Cardiac muscle cell (in vitro differentiated cells and primary cell): ENCODE results near the gene EDC3. TPM values are rescaled to one million over a fixed set of nuclear protein-coding genes. Genes with fewer than 3 reads are reported as not detected.

ENCODE experiments used
- DNase-seq, 2 donors: peaks; one replicate each; pipeline versions ENCODE4 v3.0.0 to v3.0.0-alpha.2; 2010 to 2017; ENCODE audit warnings: low read depth in 1 of 2, low spot score in 1 of 2
- H3K27ac ChIP-seq: fragments of 200-600 bp; sonication (generic); 2 replicates; pipeline ENCODE4 v1.5.1; 2016
- H3K27me3 ChIP-seq: fragments of 200-600 bp; sonication (generic); 2 replicates; pipeline ENCODE4 v1.6.0; 2016; ENCODE audit warnings: control low read depth
- H3K36me3 ChIP-seq: fragments of 200-600 bp; sonication (generic); 2 replicates; pipeline ENCODE4 v1.5.1; 2016; ENCODE audit warnings: control low read depth
- H3K4me1 ChIP-seq: fragments of 200-600 bp; sonication (generic); 2 replicates; pipeline ENCODE4 v1.8.1; 2017; ENCODE audit warnings: low read depth, mild to moderate bottlenecking, mixed run types
- H3K4me3 ChIP-seq: fragments of 200-600 bp; sonication (generic); 2 replicates; pipeline ENCODE4 v1.5.1; 2016; ENCODE audit warnings: mild to moderate bottlenecking
- H3K9me3 ChIP-seq: fragments of 200-600 bp; sonication (generic); 2 replicates; pipeline ENCODE4 v1.5.1; 2017; ENCODE audit warnings: low read depth, mild to moderate bottlenecking, control low read depth
- CTCF ChIP-seq: IDR thresholded peaks from 2 replicates; pipeline ENCODE4 v1.5.1; 2012; ENCODE audit warnings: low read depth, mild to moderate bottlenecking, low read length
- polyA plus RNA-seq: library from polyadenylated mRNA; unstranded; fragments of >200 nt; fragmentation: Nextera tagmentation; extraction: Ambion mirVana; gene quantifications from 2 replicates; pipeline ENCODE4 v1.2.1, GENCODE V29; 2016
- total RNA-seq: library from RNA; depleted of rRNA; stranded (reverse); fragments of >200 nt; gene quantifications from 2 replicates; pipeline ENCODE4 v1.2.3, GENCODE V29; 2016

Gene EDC3
- total and polyA plus RNA-seq, 2 experiments from 2014 or later, result 17.6 to 25.2 TPM

DNA sequence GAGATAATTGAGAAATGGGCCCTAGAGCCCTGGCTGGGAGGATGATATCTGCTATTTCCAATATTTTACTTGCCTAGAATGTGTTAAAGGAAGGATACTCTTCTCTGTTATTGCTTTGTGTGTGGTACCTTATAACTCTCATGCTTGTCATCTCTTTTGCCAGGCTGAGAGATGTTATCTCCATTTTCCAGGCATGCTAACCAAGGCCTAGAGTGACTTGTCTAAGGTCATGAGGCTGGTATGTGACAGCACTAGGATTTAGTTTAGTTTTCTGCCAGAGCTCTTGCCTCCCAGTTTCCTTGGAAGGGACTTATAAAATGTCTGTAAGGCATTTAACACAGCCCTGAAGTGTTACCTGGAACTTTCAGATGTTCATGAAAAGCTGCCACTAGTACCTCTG is 78.8 kb downstream of the EDC3 start:
- TF ChIP-seq CTCF, result no peak
- H3K36me3 ChIP-seq, result peaks cover 25% of the 10 kb centered on the region
- DNase-seq, result no peak
- no peaks in the 10 kb centered on the region for H3K27me3 ChIP-seq
- H3K4me3 ChIP-seq, result peak overlapping the region; percentile 94
- peak overlapping the region; percentile 97 for H3K27ac ChIP-seq
- no peaks in the 10 kb centered on the region for H3K9me3 ChIP-seq
- H3K4me1 ChIP-seq, result peaks cover 11% of the 10 kb centered on the region

DNA sequence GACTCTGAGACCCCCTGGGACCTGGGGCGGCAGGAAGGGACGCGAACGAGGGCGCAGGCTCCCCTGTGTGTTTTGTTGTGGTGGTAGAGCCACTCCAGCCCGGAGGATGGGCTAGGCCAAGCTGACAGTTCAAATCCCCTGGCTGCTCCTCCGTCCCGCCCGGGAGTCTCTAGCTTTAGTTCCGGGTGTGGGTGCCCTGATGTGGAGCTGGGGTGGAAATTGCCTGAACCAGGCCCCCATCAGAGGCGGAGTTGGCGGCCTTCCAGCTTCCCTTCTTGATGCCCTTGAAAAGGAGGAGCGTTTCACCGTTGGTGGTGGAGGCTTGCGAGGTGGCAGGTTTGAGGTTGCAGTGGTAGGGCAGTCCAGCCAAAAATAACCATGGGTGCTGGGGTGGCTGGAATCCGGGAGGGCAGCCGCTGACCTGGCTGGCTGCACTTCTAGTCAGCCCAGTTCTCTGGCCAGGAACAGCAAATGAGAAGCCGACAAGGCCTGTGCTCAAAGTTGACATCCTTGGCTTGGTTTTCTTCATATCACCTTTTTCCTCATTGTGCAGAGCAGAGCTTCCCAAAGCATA is 79.4 kb downstream of the EDC3 start:
- peak; percentile 70 to 73 for DNase-seq
- Histone ChIP-seq H3K27me3 (no peaks in the 10 kb centered on the region), H3K27ac (peak overlapping the region; percentile 97), H3K36me3 (peaks cover 19% of the 10 kb centered on the region), H3K9me3 (no peaks in the 10 kb centered on the region), H3K4me3 (peak overlapping the region; percentile 94), H3K4me1 (peaks cover 11% of the 10 kb centered on the region)
- TF ChIP-seq CTCF, result no peak

GRCh38 chr15:74615508-74616365 is 80.1 kb downstream of the EDC3 start, which contains the start of gene CLK3:
Gene CLK3 (plus strand): TSS chr15:74615836. CDS start chr15:74619197, 3,361 bp downstream.
- peak within 1 kb of the TSS; percentile 97 for H3K27ac ChIP-seq
- TF ChIP-seq CTCF, result no peak
- peak within 1 kb of the TSS; percentile 94 for H3K4me3 ChIP-seq
- peaks cover 15% of the 10 kb centered on the region for H3K36me3 ChIP-seq
- H3K9me3 ChIP-seq, result no peaks in the 10 kb centered on the region
- H3K4me1 ChIP-seq, result peaks cover 14% of the 10 kb centered on the region
- H3K27me3 ChIP-seq, result no peaks in the 10 kb centered on the region
- DNase-seq, result peak; percentile 96 to 98

DNA sequence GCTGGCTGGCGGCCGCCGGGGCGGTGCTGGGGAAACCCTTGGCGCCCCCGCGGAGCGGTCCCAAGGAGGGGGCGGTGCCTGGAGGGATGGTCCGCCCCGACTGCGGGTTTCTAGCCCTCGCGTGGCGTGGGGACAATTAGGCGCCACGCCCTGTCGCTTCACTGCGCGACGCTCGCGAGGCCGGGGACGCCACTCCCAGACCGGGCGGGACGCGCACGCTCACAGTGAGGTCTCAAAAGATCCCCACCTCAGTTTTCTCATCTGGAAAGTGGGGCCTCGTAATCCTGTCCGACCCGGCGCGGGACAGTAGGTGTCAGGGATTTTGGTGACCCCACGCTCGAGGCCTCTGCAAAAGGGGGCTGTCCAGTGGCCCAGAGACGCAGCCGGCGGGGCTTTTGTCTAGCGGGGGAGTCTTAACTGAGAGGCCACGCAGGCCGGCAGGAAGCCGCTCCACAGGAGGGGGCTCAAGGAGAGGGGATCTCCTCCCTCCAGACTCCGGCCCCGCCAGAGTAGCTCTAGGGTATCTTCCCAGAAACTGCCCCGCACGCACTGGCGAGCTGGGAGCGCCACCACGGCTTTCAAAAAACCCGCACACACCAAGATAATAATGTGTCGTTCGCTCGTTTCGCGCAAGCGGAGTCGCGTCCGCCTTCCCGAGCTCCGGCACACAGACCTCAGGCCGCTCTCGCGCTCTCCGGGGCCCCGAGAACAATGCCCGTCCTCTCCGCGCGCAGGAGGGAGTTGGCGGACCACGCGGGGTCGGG is 80.9 kb downstream of the EDC3 start:
- H3K27ac ChIP-seq, result peak overlapping the region; percentile 97
- no peak for TF ChIP-seq CTCF
- no peaks in the 10 kb centered on the region for H3K9me3 ChIP-seq
- H3K4me3 ChIP-seq, result peak overlapping the region; percentile 94
- peaks cover 7% of the 10 kb centered on the region for H3K36me3 ChIP-seq
- no peaks in the 10 kb centered on the region for H3K27me3 ChIP-seq
- peaks cover 22% of the 10 kb centered on the region for H3K4me1 ChIP-seq
- peak; percentile 84 to 86 for DNase-seq

DNA sequence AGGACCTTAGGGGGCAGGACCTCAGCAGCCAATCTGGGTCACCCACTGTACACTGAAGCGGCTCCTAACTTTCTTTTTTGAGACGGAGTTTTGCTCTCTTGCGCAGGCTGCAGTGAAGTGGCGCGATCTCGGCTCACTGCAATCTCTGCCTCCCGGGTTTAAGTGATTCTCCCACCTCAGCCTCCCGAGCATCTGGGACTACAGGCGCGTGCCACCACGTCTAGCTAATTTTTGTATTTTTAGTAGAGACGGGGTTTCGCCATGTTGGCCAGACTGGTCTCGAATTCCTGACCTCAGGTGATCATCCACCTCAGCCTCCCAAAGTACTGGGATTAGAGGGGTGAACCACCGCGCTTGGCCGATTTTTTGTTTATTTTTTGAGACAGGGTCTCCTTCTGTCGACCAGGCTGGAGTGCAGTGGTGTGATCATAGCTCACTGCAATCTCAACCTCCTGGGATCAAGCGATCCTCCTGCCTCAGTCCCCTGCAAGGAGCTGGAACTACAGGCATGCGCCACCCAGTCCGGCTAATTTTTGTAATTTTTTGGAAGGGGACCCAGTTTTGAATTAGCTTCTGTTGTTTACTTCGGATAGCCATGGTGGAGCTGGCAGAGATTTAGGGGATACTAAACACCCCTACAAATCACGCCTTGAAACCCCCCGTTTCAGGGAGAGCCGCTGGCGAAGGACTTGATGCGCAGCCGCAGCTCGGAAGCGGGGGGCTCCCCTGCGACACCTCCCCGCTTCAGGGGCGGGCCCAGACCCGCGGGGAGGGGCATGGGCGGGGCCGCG is 81.7 kb downstream of the EDC3 start:
- Histone ChIP-seq H3K27ac (peak overlapping the region; percentile 58), H3K36me3 (no peaks in the 10 kb centered on the region), H3K9me3 (no peaks in the 10 kb centered on the region), H3K4me3 (peak overlapping the region; percentile 94), H3K4me1 (peaks cover 26% of the 10 kb centered on the region), H3K27me3 (no peaks in the 10 kb centered on the region)
- DNase-seq, result no peak
- no peak for TF ChIP-seq CTCF
